ENCODE measurements around the gene PAPLN.

Gene PAPLN

GRCh38 chr14:73323896-73324399 lies 86.6 kb downstream of the PAPLN start:
- H3K27ac ChIP-seq: no peak overlapping the region
- no peak for DNase-seq (ENCODE audit: low spot score)
- TF ChIP-seq, protein P1, sequence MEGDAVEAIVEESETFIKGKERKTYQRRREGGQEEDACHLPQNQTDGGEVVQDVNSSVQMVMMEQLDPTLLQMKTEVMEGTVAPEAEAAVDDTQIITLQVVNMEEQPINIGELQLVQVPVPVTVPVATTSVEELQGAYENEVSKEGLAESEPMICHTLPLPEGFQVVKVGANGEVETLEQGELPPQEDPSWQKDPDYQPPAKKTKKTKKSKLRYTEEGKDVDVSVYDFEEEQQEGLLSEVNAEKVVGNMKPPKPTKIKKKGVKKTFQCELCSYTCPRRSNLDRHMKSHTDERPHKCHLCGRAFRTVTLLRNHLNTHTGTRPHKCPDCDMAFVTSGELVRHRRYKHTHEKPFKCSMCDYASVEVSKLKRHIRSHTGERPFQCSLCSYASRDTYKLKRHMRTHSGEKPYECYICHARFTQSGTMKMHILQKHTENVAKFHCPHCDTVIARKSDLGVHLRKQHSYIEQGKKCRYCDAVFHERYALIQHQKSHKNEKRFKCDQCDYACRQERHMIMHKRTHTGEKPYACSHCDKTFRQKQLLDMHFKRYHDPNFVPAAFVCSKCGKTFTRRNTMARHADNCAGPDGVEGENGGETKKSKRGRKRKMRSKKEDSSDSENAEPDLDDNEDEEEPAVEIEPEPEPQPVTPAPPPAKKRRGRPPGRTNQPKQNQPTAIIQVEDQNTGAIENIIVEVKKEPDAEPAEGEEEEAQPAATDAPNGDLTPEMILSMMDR (IDR thresholded peaks at IDR 0.05): no peak
- no peak overlapping the region for H3K4me3 ChIP-seq

Data from coronary artery (tissue), 2 donors.